Activated CD4-positive, CD25-positive, alpha-beta regulatory T cell (primary cell): ENCODE data around the gene RHBDL1.

Source experiments
- DNase-seq, 4 experiments: peaks; one replicate each; lab custom pipeline; 2025; lab: John Stamatoyannopoulos, UW

Gene RHBDL1

GRCh38 chr16:705431-706188 lies 30.1 kb downstream of the RHBDL1 start, which contains the start of gene FBXL16:
Gene FBXL16 (minus strand): TSS chr16:705801. CDS start chr16:697405, 8,396 bp downstream.
- no peak for DNase-seq

- no peak for DNase-seq
Measured at GRCh38 chr16:706189-707061, 31.0 kb downstream of the RHBDL1 start.

- no peak for DNase-seq
Measured at GRCh38 chr16:707062-707538, 31.6 kb downstream of the RHBDL1 start.

- DNase-seq, result no peak
Measured at GRCh38 chr16:708019-708418, 32.5 kb downstream of the RHBDL1 start.

GRCh38 chr16:708959-709358 lies 33.5 kb downstream of the RHBDL1 start:
- no peak for DNase-seq

- DNase-seq, result no peak
Measured at GRCh38 chr16:709566-710499, 34.4 kb downstream of the RHBDL1 start.

- DNase-seq, result no peak
Measured at GRCh38 chr16:710500-711075, 35.1 kb downstream of the RHBDL1 start.

GRCh38 chr16:711084-711483 lies 35.6 kb downstream of the RHBDL1 start:
- DNase-seq, result no peak

GRCh38 chr16:711548-712320 lies 36.3 kb downstream of the RHBDL1 start:
- DNase-seq, result peak; percentile 60 to 71 (median 70)

- peak in 1 of 4 experiments; percentile 44 for DNase-seq
Measured at GRCh38 chr16:712740-713250, 37.3 kb downstream of the RHBDL1 start.

- no peak for DNase-seq
Measured at GRCh38 chr16:714079-714478, 38.6 kb downstream of the RHBDL1 start.

- peak; percentile 73 to 84 (median 78) for DNase-seq
Measured at GRCh38 chr16:714558-715476, 39.3 kb downstream of the RHBDL1 start, which contains the start of gene METRN. Gene METRN (plus strand): TSS chr16:715118. CDS start chr16:715290, 172 bp downstream.

GRCh38 chr16:715477-716199 lies 40.2 kb downstream of the RHBDL1 start:
- no peak for DNase-seq

GRCh38 chr16:716200-716568 lies 40.7 kb downstream of the RHBDL1 start:
- DNase-seq, result no peak

- no peak for DNase-seq
Measured at GRCh38 chr16:716768-717325, 41.4 kb downstream of the RHBDL1 start.

- no peak for DNase-seq
Measured at GRCh38 chr16:717450-718245, 42.2 kb downstream of the RHBDL1 start.

GRCh38 chr16:718389-718788 lies 42.9 kb downstream of the RHBDL1 start:
- DNase-seq, result no peak
